WTC11 (cell line): Measurements from ENCODE around the gene FERMT3. TPM values are rescaled to one million over a fixed set of nuclear protein-coding genes. Genes with fewer than 3 reads are reported as not detected.

Experiments
- ATAC-seq: fragments of 200-7000 bp; cut with Tn5 transposase; 2 replicates; pipeline ENCODE4 v1.10.0; 2021; ENCODE audit warnings: mild to moderate bottlenecking, moderate library complexity
- CTCF ChIA-PET: fragments of 300-600 bp; sonication (Branson Sonifier 250); formaldehyde crosslinking; loops from one replicate; lab custom pipeline; 2021; ENCODE audit warnings: antibody characterized with exemption; lab: Charles Lee
- POLR2A ChIA-PET: fragments of 350-600 bp; sonication (Branson Sonifier 250); formaldehyde crosslinking; loops from one replicate; lab custom pipeline; 2021; ENCODE audit warnings: antibody characterized with exemption; lab: Charles Lee
- DNase-seq: peaks from one replicate; pipeline ENCODE4 v3.0.0; 2021; ENCODE audit warnings: low spot score
- H3K27ac Mint-ChIP-seq: 2 replicates; pipeline ENCODE4 v1.8.0; 2021; ENCODE audit warnings: mixed read lengths
- H3K27me3 Mint-ChIP-seq: 2 replicates; pipeline ENCODE4 v1.8.0; 2021; ENCODE audit warnings: low read depth, mild to moderate bottlenecking, moderate library complexity, mixed read lengths
- H3K36me3 Mint-ChIP-seq: 2 replicates; pipeline ENCODE4 v1.8.0; 2021; ENCODE audit warnings: mixed read lengths
- H3K4me1 Mint-ChIP-seq: 2 replicates; pipeline ENCODE4 v1.8.0; 2022; ENCODE audit warnings: mixed read lengths
- H3K4me3 Mint-ChIP-seq: 2 replicates; pipeline ENCODE4 v1.8.0; 2021; ENCODE audit warnings: mild to moderate bottlenecking, moderate library complexity, mixed read lengths
- H3K9me3 Mint-ChIP-seq: 2 replicates; pipeline ENCODE4 v1.8.0; 2021; ENCODE audit warnings: mixed read lengths
- CBFB ChIP-seq: sonication (generic); formaldehyde crosslinking; IDR thresholded peaks from 2 replicates; pipeline ENCODE4 v1.8.1; 2022; ENCODE audit warnings: mild to moderate bottlenecking, low read depth, missing genetic modification reagents
- CREB1 ChIP-seq: sonication (generic); formaldehyde crosslinking; IDR thresholded peaks from 2 replicates; pipeline ENCODE4 v1.8.0; 2023; ENCODE audit warnings: mild to moderate bottlenecking, missing genetic modification reagents
- E2F5 ChIP-seq: sonication (generic); formaldehyde crosslinking; IDR thresholded peaks from 2 replicates; pipeline ENCODE4 v1.8.1; 2022; ENCODE audit warnings: mild to moderate bottlenecking, moderate library complexity, missing genetic modification reagents
- ESRRA ChIP-seq: sonication (generic); formaldehyde crosslinking; IDR thresholded peaks from 2 replicates; pipeline ENCODE4 v1.8.1; 2022; ENCODE audit warnings: mild to moderate bottlenecking, missing genetic modification reagents, borderline replicate concordance
- FOXK1 ChIP-seq: sonication (generic); formaldehyde crosslinking; IDR thresholded peaks from 2 replicates; pipeline ENCODE4 v1.8.0; 2022; ENCODE audit warnings: mild to moderate bottlenecking, moderate library complexity, missing genetic modification reagents
- HMGA2 ChIP-seq: fragments of 250-450 bp; sonication (Bioruptor Pico); IDR thresholded peaks from 2 replicates; pipeline ENCODE4 v1.4.0; 2021; ENCODE audit warnings: mild to moderate bottlenecking, moderate library complexity
- IRF2 ChIP-seq: sonication (generic); formaldehyde crosslinking; IDR thresholded peaks from 2 replicates; pipeline ENCODE4 v1.8.0; 2022; ENCODE audit warnings: low read depth, missing genetic modification reagents, borderline replicate concordance
- NFE2L1 ChIP-seq: sonication (generic); formaldehyde crosslinking; IDR thresholded peaks from 2 replicates; pipeline ENCODE4 v1.8.1; 2023; ENCODE audit warnings: missing genetic modification reagents
- NFYB ChIP-seq: sonication (generic); formaldehyde crosslinking; conservative IDR thresholded peaks from 2 replicates; pipeline ENCODE4 v1.8.0; 2022; ENCODE audit warnings: low read depth, missing genetic modification reagents
- NR3C1 ChIP-seq: sonication (generic); formaldehyde crosslinking; conservative IDR thresholded peaks from 2 replicates; pipeline ENCODE4 v1.8.1; 2023; ENCODE audit warnings: low read depth, mild to moderate bottlenecking, missing genetic modification reagents
- RORB ChIP-seq: fragments of 250-450 bp; sonication (Bioruptor Pico); IDR thresholded peaks from 2 replicates; pipeline ENCODE4 v1.9.0; 2021; ENCODE audit warnings: mild to moderate bottlenecking
- SOX15 ChIP-seq: fragments of 250-450 bp; sonication (Bioruptor Pico); IDR thresholded peaks from 2 replicates; pipeline ENCODE4 v1.9.0; 2021; ENCODE audit warnings: mild to moderate bottlenecking
- USF1 ChIP-seq: sonication (generic); formaldehyde crosslinking; IDR thresholded peaks from 2 replicates; pipeline ENCODE4 v1.8.0; 2022; ENCODE audit warnings: mild to moderate bottlenecking, missing genetic modification reagents
- ZNF317 ChIP-seq: sonication (generic); formaldehyde crosslinking; IDR thresholded peaks from 2 replicates; pipeline ENCODE4 v1.8.1; 2023; ENCODE audit warnings: low read depth, mild to moderate bottlenecking, moderate library complexity, missing genetic modification reagents, borderline replicate concordance
- ZNF671 ChIP-seq: fragments of 250-450 bp; sonication (Bioruptor Pico); IDR thresholded peaks from 2 replicates; pipeline ENCODE4 v1.8.0; 2021; ENCODE audit warnings: mild to moderate bottlenecking
- total RNA-seq: library from RNA; stranded (reverse); gene quantifications from 3 replicates; pipeline ENCODE4 v1.2.3, GENCODE V29; 2021
- TF ChIP-seq, protein P1 (sequence below): fragments of 250-450 bp; sonication (Bioruptor Pico); IDR thresholded peaks from 2 replicates; pipeline ENCODE4 v2.1.2; 2022; ENCODE audit warnings: mild to moderate bottlenecking, moderate library complexity
- TF ChIP-seq, protein P2 (sequence below): sonication (generic); formaldehyde crosslinking; IDR thresholded peaks from 2 replicates; pipeline ENCODE4 v1.8.0; 2022; ENCODE audit warnings: mild to moderate bottlenecking, missing genetic modification reagents
- TF ChIP-seq, protein P3 (sequence below): fragments of 250-450 bp; sonication (Bioruptor Pico); IDR thresholded peaks from 2 replicates; pipeline ENCODE4 v1.9.0; 2021; ENCODE audit warnings: moderate library complexity, mild to moderate bottlenecking, inconsistent platforms, borderline replicate concordance
- TF ChIP-seq, protein P4 (sequence below): fragments of 250-450 bp; sonication (Bioruptor Pico); IDR thresholded peaks from 2 replicates; pipeline ENCODE4 v1.9.0; 2021; ENCODE audit warnings: mild to moderate bottlenecking, borderline replicate concordance
- TF ChIP-seq, protein P5 (sequence below): sonication (generic); formaldehyde crosslinking; IDR thresholded peaks from 2 replicates; pipeline ENCODE4 v1.8.1; 2023; ENCODE audit warnings: mild to moderate bottlenecking, missing genetic modification reagents
- TF ChIP-seq, protein P6 (sequence below): sonication (generic); formaldehyde crosslinking; IDR thresholded peaks from 2 replicates; pipeline ENCODE4 v1.8.0; 2023; ENCODE audit warnings: missing genetic modification reagents, mild to moderate bottlenecking, borderline replicate concordance

FERMT3 gene
- total RNA-seq, 1 experiment from 2014 or later = 3.8 TPM

GRCh38 chr11:64258356-64258755 lies 51.8 kb downstream of the FERMT3 start (continued):
- no peak for TF ChIP-seq E2F5
- TF ChIP-seq, protein P1, sequence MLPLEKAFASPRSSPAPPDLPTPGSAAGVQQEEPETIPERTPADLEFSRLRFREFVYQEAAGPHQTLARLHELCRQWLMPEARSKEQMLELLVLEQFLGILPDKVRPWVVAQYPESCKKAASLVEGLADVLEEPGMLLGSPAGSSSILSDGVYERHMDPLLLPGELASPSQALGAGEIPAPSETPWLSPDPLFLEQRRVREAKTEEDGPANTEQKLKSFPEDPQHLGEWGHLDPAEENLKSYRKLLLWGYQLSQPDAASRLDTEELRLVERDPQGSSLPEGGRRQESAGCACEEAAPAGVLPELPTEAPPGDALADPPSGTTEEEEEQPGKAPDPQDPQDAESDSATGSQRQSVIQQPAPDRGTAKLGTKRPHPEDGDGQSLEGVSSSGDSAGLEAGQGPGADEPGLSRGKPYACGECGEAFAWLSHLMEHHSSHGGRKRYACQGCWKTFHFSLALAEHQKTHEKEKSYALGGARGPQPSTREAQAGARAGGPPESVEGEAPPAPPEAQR (CRISPR knock-in tag) = no peak
- TF ChIP-seq, protein P2, sequence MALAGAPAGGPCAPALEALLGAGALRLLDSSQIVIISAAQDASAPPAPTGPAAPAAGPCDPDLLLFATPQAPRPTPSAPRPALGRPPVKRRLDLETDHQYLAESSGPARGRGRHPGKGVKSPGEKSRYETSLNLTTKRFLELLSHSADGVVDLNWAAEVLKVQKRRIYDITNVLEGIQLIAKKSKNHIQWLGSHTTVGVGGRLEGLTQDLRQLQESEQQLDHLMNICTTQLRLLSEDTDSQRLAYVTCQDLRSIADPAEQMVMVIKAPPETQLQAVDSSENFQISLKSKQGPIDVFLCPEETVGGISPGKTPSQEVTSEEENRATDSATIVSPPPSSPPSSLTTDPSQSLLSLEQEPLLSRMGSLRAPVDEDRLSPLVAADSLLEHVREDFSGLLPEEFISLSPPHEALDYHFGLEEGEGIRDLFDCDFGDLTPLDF (CRISPR knock-in tag) = no peak
- TF ChIP-seq CBFB (CRISPR knock-in tag) = no peak

DNA sequence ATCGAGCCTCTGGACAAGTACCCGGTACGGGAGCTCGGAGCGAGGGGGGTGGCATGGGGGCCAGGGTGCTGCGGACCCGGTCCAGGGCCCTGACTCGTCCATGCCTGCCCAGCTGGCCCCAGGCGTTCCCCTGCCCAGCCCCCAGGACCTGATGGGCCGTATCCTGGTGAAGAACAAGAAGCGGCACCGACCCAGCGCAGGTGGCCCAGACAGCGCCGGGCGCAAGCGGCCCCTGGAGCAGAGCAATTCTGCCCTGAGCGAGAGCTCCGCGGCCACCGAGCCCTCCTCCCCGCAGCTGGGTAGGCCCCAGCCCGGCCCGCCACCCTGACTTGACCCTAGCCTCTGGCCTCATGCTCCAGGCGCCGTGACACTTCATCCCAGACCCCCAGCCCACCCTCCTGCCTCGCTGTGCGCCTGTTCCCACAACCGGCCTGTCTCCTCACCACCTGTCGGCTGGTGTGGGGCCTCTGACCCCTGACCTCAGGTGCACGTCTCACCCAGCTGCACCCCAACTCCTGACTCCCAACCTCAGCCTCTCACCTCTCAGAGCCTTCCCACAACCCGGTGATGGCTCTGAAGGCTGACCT lies 52.5 kb downstream of the FERMT3 start:
- Mint-ChIP-seq H3K4me1 (no peaks in the 10 kb centered on the region; the same call in 1 of the 2 replicates), H3K36me3 (peaks cover 37% of the 10 kb centered on the region), H3K4me3 (no peak overlapping the region), H3K27me3 (no peaks in the 10 kb centered on the region), H3K9me3 (no peaks in the 10 kb centered on the region), H3K27ac (no peak overlapping the region)
- POLR2A ChIA-PET = interaction anchor here (1.0 kb wide), 1 partner anchor 15 kb away, joined by 3 read pairs; no protein-coding TSS in a partner anchor
- TF ChIP-seq, protein P3, sequence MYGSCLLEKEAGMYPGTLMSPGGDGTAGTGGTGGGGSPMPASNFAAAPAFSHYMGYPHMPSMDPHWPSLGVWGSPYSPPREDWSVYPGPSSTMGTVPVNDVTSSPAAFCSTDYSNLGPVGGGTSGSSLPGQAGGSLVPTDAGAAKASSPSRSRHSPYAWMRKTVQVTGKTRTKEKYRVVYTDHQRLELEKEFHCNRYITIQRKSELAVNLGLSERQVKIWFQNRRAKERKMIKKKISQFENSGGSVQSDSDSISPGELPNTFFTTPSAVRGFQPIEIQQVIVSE (CRISPR knock-in tag) = no peak
- TF ChIP-seq, protein P4, sequence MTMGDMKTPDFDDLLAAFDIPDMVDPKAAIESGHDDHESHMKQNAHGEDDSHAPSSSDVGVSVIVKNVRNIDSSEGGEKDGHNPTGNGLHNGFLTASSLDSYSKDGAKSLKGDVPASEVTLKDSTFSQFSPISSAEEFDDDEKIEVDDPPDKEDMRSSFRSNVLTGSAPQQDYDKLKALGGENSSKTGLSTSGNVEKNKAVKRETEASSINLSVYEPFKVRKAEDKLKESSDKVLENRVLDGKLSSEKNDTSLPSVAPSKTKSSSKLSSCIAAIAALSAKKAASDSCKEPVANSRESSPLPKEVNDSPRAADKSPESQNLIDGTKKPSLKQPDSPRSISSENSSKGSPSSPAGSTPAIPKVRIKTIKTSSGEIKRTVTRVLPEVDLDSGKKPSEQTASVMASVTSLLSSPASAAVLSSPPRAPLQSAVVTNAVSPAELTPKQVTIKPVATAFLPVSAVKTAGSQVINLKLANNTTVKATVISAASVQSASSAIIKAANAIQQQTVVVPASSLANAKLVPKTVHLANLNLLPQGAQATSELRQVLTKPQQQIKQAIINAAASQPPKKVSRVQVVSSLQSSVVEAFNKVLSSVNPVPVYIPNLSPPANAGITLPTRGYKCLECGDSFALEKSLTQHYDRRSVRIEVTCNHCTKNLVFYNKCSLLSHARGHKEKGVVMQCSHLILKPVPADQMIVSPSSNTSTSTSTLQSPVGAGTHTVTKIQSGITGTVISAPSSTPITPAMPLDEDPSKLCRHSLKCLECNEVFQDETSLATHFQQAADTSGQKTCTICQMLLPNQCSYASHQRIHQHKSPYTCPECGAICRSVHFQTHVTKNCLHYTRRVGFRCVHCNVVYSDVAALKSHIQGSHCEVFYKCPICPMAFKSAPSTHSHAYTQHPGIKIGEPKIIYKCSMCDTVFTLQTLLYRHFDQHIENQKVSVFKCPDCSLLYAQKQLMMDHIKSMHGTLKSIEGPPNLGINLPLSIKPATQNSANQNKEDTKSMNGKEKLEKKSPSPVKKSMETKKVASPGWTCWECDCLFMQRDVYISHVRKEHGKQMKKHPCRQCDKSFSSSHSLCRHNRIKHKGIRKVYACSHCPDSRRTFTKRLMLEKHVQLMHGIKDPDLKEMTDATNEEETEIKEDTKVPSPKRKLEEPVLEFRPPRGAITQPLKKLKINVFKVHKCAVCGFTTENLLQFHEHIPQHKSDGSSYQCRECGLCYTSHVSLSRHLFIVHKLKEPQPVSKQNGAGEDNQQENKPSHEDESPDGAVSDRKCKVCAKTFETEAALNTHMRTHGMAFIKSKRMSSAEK (CRISPR knock-in tag) = no peak
- TF ChIP-seq CREB1 (CRISPR knock-in tag) = no peak
- TF ChIP-seq, protein P5, sequence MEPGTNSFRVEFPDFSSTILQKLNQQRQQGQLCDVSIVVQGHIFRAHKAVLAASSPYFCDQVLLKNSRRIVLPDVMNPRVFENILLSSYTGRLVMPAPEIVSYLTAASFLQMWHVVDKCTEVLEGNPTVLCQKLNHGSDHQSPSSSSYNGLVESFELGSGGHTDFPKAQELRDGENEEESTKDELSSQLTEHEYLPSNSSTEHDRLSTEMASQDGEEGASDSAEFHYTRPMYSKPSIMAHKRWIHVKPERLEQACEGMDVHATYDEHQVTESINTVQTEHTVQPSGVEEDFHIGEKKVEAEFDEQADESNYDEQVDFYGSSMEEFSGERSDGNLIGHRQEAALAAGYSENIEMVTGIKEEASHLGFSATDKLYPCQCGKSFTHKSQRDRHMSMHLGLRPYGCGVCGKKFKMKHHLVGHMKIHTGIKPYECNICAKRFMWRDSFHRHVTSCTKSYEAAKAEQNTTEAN = no peak
- no peak for TF ChIP-seq NFE2L1 (CRISPR knock-in tag)
- TF ChIP-seq SOX15 (CRISPR knock-in tag) = no peak
- TF ChIP-seq FOXK1 (CRISPR knock-in tag) = no peak
- TF ChIP-seq RORB (CRISPR knock-in tag) = no peak
- no peak for TF ChIP-seq NFYB (CRISPR knock-in tag)
- no peak for TF ChIP-seq NR3C1 (CRISPR knock-in tag)
- TF ChIP-seq, protein P6, sequence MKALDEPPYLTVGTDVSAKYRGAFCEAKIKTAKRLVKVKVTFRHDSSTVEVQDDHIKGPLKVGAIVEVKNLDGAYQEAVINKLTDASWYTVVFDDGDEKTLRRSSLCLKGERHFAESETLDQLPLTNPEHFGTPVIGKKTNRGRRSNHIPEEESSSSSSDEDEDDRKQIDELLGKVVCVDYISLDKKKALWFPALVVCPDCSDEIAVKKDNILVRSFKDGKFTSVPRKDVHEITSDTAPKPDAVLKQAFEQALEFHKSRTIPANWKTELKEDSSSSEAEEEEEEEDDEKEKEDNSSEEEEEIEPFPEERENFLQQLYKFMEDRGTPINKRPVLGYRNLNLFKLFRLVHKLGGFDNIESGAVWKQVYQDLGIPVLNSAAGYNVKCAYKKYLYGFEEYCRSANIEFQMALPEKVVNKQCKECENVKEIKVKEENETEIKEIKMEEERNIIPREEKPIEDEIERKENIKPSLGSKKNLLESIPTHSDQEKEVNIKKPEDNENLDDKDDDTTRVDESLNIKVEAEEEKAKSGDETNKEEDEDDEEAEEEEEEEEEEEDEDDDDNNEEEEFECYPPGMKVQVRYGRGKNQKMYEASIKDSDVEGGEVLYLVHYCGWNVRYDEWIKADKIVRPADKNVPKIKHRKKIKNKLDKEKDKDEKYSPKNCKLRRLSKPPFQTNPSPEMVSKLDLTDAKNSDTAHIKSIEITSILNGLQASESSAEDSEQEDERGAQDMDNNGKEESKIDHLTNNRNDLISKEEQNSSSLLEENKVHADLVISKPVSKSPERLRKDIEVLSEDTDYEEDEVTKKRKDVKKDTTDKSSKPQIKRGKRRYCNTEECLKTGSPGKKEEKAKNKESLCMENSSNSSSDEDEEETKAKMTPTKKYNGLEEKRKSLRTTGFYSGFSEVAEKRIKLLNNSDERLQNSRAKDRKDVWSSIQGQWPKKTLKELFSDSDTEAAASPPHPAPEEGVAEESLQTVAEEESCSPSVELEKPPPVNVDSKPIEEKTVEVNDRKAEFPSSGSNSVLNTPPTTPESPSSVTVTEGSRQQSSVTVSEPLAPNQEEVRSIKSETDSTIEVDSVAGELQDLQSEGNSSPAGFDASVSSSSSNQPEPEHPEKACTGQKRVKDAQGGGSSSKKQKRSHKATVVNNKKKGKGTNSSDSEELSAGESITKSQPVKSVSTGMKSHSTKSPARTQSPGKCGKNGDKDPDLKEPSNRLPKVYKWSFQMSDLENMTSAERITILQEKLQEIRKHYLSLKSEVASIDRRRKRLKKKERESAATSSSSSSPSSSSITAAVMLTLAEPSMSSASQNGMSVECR (CRISPR knock-in tag) = no peak
- TF ChIP-seq IRF2 (CRISPR knock-in tag) = no peak
- no peak for TF ChIP-seq ZNF317
- no peak for TF ChIP-seq HMGA2
- TF ChIP-seq USF1 (CRISPR knock-in tag) = no peak
- TF ChIP-seq ESRRA = no peak
- no peak for TF ChIP-seq ZNF671 (CRISPR knock-in tag)
- CTCF ChIA-PET = interaction anchor here (0.9 to 1.2 kb wide), 3 partner anchors 8 to 54 kb away, joined by 3 to 4 read pairs (median 3); no protein-coding TSS in a partner anchor
- DNase-seq = no peak
- ATAC-seq = no peak
